K562 (cell line): ENCODE results near the gene MPC2. TPM values are rescaled to one million over a fixed set of nuclear protein-coding genes. Genes with fewer than 3 reads are reported as not detected.

Experiments
- BCOR ChIP-seq: fragments of 450-650 bp; IDR thresholded peaks from 2 replicates; pipeline ENCODE4 v1.6.1; 2016
- C11orf30 ChIP-seq: fragments of 450-650 bp; IDR thresholded peaks from 2 replicates; pipeline ENCODE4 v1.6.1; 2016; ENCODE audit warnings: low read depth, mild to moderate bottlenecking
- CREB5 ChIP-seq: fragments of 250-450 bp; sonication (Bioruptor Pico); IDR thresholded peaks from 2 replicates; pipeline ENCODE4 v1.5.0; 2020; ENCODE audit warnings: mild to moderate bottlenecking
- GABPA ChIP-seq: fragments of 200-800 bp; sonication (Bioruptor generic); conservative IDR thresholded peaks from 2 replicates; pipeline ENCODE4 v1.6.1; 2016; ENCODE audit warnings: low read depth, missing genetic modification characterization, missing compliant biosample characterization
- HMG20A ChIP-seq: fragments of 450-650 bp; formaldehyde crosslinking; conservative IDR thresholded peaks from 2 replicates; pipeline ENCODE4 v1.4.0; 2020; ENCODE audit warnings: mild to moderate bottlenecking, mixed read lengths
- KDM1A ChIP-seq, 2 experiments: fragments of 450-650 bp; IDR thresholded peaks; 2 replicates each; pipeline ENCODE4 v1.6.1; 2016; ENCODE audit warnings: mild to moderate bottlenecking in 2 of 2
- KLF1 ChIP-seq: fragments of 450-650 bp; IDR thresholded peaks from 2 replicates; pipeline ENCODE4 v1.6.1; 2016; ENCODE audit warnings: missing genetic modification characterization, missing compliant biosample characterization
- LCOR ChIP-seq: sonication (generic); formaldehyde crosslinking; IDR thresholded peaks from 2 replicates; pipeline ENCODE4 v1.8.0; 2022; ENCODE audit warnings: mild to moderate bottlenecking, missing genetic modification reagents
- NCOA1 ChIP-seq: fragments of 450-650 bp; IDR thresholded peaks from 2 replicates; pipeline ENCODE4 v1.6.1; 2016; ENCODE audit warnings: low read depth
- PRMT5 ChIP-seq: sonication (generic); formaldehyde crosslinking; IDR thresholded peaks from 2 replicates; pipeline ENCODE4 v1.5.0; 2020; ENCODE audit warnings: missing genetic modification reagents
- PTTG1 ChIP-seq: fragments of 450-650 bp; IDR thresholded peaks from 2 replicates; pipeline ENCODE4 v1.6.1; 2016; ENCODE audit warnings: low read depth, mild to moderate bottlenecking, missing genetic modification characterization, missing compliant biosample characterization
- REST ChIP-seq, 2 experiments: fragments of 450-650 bp; formaldehyde crosslinking in 1 of 2; IDR thresholded peaks; 2 replicates each; pipeline versions ENCODE4 v1.4.0 to v1.6.1; 2014 to 2020; ENCODE audit warnings: mild to moderate bottlenecking in 2 of 2, borderline replicate concordance in 1 of 2, low read depth in 1 of 2
- SIX5 ChIP-seq, 2 experiments: IDR thresholded peaks; 2 replicates each; pipeline ENCODE4 v1.6.1; 2011; ENCODE audit warnings: low read length in 2 of 2, borderline replicate concordance in 1 of 2, low read depth in 1 of 2, mild to moderate bottlenecking in 1 of 2, moderate library complexity in 1 of 2; ENCODE audit not compliant: insufficient read depth in 1 of 2
- SNAPC5 ChIP-seq: fragments of 250-450 bp; sonication (Bioruptor Pico); IDR thresholded peaks from 2 replicates; pipeline ENCODE4 v1.8.0; 2021; ENCODE audit warnings: moderate library complexity, mild to moderate bottlenecking, inconsistent platforms
- ZBED1 ChIP-seq: IDR thresholded peaks from 2 replicates; pipeline ENCODE4 v1.6.1; 2014
- ZBTB2 ChIP-seq: fragments of 450-650 bp; IDR thresholded peaks from 2 replicates; pipeline ENCODE4 v1.6.1; 2016; ENCODE audit warnings: antibody characterized with exemption
- ZNF436 ChIP-seq: fragments of 250-450, 450-650 bp; sonication (Bioruptor Pico); formaldehyde crosslinking; IDR thresholded peaks from 2 replicates; pipeline ENCODE4 v1.7.0; 2020; ENCODE audit warnings: mild to moderate bottlenecking
- polyA plus RNA-seq, 8 experiments: library from polyadenylated mRNA; depleted of rRNA in 4 of 8; stranded (reverse) in 5 of 8; unstranded in 3 of 8; fragments of >200 nt; fragmentation: Nextera tagmentation in 2 of 8; fragmentation: Illumina TruSeq in 1 of 8; extraction: Ambion mirVana in 2 of 8; extraction: Trizol in 1 of 8; gene quantifications; 2 replicates each; pipeline versions ENCODE4 v1.2.1 to v1.2.3, GENCODE V29; 2011 to 2014; ENCODE audit warnings: inconsistent platforms in 1 of 8, missing spikeins in 1 of 8
- total RNA-seq, 7 experiments: library from RNA; depleted of rRNA in 6 of 7; stranded (reverse); fragments of >200 nt in 6 of 7; fragmentation: Illumina TruSeq in 2 of 7; extraction: Trizol in 2 of 7; gene quantifications; 2 replicates each; pipeline versions ENCODE4 v1.2.1 to v1.2.3, GENCODE V29; 2011 to 2021; ENCODE audit warnings: low replicate concordance in 1 of 7

Gene MPC2
- total and polyA plus RNA-seq, 9 of the 15 experiments (the other 6 are each of a cell fraction or from before 2014, with no cell fraction given): 70.7 to 179 (median 144) TPM

- no peak; the same call in 1 of the 2 replicates for TF ChIP-seq LCOR
- TF ChIP-seq KLF1: no peak
- no peak for TF ChIP-seq ZNF436
- no peak for TF ChIP-seq SIX5 (IDR thresholded peaks at IDR 0.05; ENCODE audit: borderline replicate concordance in 1 of 2, insufficient read depth in 1 of 2, low read depth in 1 of 2, low read length in 2 of 2)
- no peak for TF ChIP-seq C11orf30
- TF ChIP-seq ZBTB2: peak; percentile 17; the same call in 1 of the 2 replicates
- no peak for TF ChIP-seq PTTG1 (tag)
- TF ChIP-seq NCOA1: no peak
- no peak for TF ChIP-seq GABPA (tag)
- TF ChIP-seq REST (IDR thresholded peaks at IDR 0.05; ENCODE audit: borderline replicate concordance): no peak
- TF ChIP-seq REST (CRISPR knock-in tag; IDR thresholded peaks at IDR 0.05; ENCODE audit: low read depth): peak; percentile 58; the same call in 1 of the 2 replicates
- no peak for TF ChIP-seq PRMT5
- TF ChIP-seq KDM1A (IDR thresholded peaks at IDR 0.05): no peak
- TF ChIP-seq CREB5 (CRISPR knock-in tag): no peak
- peak; percentile 70; the same call in 1 of the 2 replicates for TF ChIP-seq ZBED1
- TF ChIP-seq HMG20A (CRISPR knock-in tag): no peak; the same call in 1 of the 2 replicates
- TF ChIP-seq SNAPC5: no peak
- TF ChIP-seq BCOR: no peak
Observed at GRCh38 chr1:167935216-167936067, 1.4 kb downstream of the MPC2 start (continued).
